Neural progenitor cell (in vitro differentiated cells): ENCODE measurements around the gene PAQR8. TPM values are rescaled to one million over a fixed set of nuclear protein-coding genes. Genes with fewer than 3 reads are reported as not detected.
"Not testable (repeated sequence)": the region's sequence is repeated elsewhere in the genome, so short reads cannot be mapped to it uniquely, and the experiment has no call there.

Source experiments
- DNase-seq: peaks from one replicate; pipeline ENCODE4 v3.0.0-alpha.2; 2016; ENCODE audit warnings: low spot score
- H2AFZ ChIP-seq: fragments of 200-600 bp; sonication (generic); replicated peaks from 2 replicates; pipeline ENCODE4 v1.6.1; 2016; ENCODE audit warnings: antibody characterized with exemption
- H3F3A ChIP-seq: fragments of 200-600 bp; sonication (generic); 2 replicates; pipeline ENCODE4 v1.6.1; 2016; ENCODE audit warnings: antibody characterized with exemption, low read depth
- H3K27ac ChIP-seq: fragments of 200-600 bp; sonication (generic); 2 replicates; pipeline ENCODE4 v1.5.1; 2016; ENCODE audit warnings: mild to moderate bottlenecking
- H3K27me3 ChIP-seq: fragments of 200-600 bp; sonication (generic); 2 replicates; pipeline ENCODE4 v1.6.1; 2016; ENCODE audit warnings: mild to moderate bottlenecking, moderate library complexity
- H3K36me3 ChIP-seq: fragments of 200-600 bp; sonication (generic); 2 replicates; pipeline ENCODE4 v1.5.1; 2016
- H3K4me1 ChIP-seq: fragments of 200-600 bp; sonication (generic); 2 replicates; pipeline ENCODE4 v1.6.1; 2016; ENCODE audit warnings: mixed run types
- H3K4me2 ChIP-seq: fragments of 200-600 bp; sonication (generic); 2 replicates; pipeline ENCODE4 v1.6.1; 2016
- H3K4me3 ChIP-seq: fragments of 200-600 bp; sonication (generic); 2 replicates; pipeline ENCODE4 v1.5.1; 2016
- H3K79me2 ChIP-seq: fragments of 200-600 bp; sonication (generic); 2 replicates; pipeline ENCODE4 v1.6.1; 2016; ENCODE audit warnings: low read depth
- H3K9ac ChIP-seq: fragments of 200-600 bp; sonication (generic); 2 replicates; pipeline ENCODE4 v1.6.1; 2016
- H3K9me3 ChIP-seq: fragments of 200-600 bp; sonication (generic); 2 replicates; pipeline ENCODE4 v1.5.1; 2016; ENCODE audit warnings: low read depth
- H4K20me1 ChIP-seq: fragments of 200-600 bp; sonication (generic); 2 replicates; pipeline ENCODE4 v1.6.1; 2016; ENCODE audit warnings: low read depth
- H3K27ac Mint-ChIP-seq: 3 replicates; pipeline ENCODE4 v1.8.0; 2021; ENCODE audit warnings: mixed read lengths
- H3K27me3 Mint-ChIP-seq: 2 replicates; pipeline ENCODE4 v1.8.0; 2022; ENCODE audit warnings: low read depth, mild to moderate bottlenecking, inconsistent platforms, moderate library complexity, mixed read lengths; ENCODE audit not compliant: insufficient read depth
- H3K36me3 Mint-ChIP-seq: 3 replicates; pipeline ENCODE4 v1.8.0; 2021; ENCODE audit warnings: mixed read lengths
- H3K4me1 Mint-ChIP-seq: 3 replicates; pipeline ENCODE4 v1.8.0; 2021; ENCODE audit warnings: mixed read lengths
- H3K4me3 Mint-ChIP-seq: 3 replicates; pipeline ENCODE4 v1.8.0; 2021; ENCODE audit warnings: mild to moderate bottlenecking, moderate library complexity, mixed read lengths
- H3K9me3 Mint-ChIP-seq: 3 replicates; pipeline ENCODE4 v1.8.0; 2020; ENCODE audit warnings: mixed read lengths
- CTCF ChIP-seq: fragments of 200-600 bp; sonication (generic); IDR thresholded peaks from 2 replicates; pipeline ENCODE4 v1.5.1; 2017; ENCODE audit warnings: antibody characterized with exemption, mild to moderate bottlenecking
- EZH2 ChIP-seq: fragments of 200-600 bp; sonication (generic); IDR thresholded peaks from 2 replicates; pipeline ENCODE4 v1.6.1; 2017; ENCODE audit warnings: antibody characterized with exemption, mild to moderate bottlenecking, moderate library complexity
- EZH2phosphoT487 ChIP-seq: fragments of 200-600 bp; sonication (generic); IDR thresholded peaks from 2 replicates; pipeline ENCODE4 v1.6.1; 2017; ENCODE audit warnings: antibody characterized with exemption
- total RNA-seq: library from RNA; depleted of rRNA; stranded (reverse); fragments of >200 nt; gene quantifications from 2 replicates; pipeline ENCODE4 v1.2.3, GENCODE V29; 2015; ENCODE audit warnings: low replicate concordance

Gene PAQR8
- total RNA-seq, 1 donor from 2014 or later: 16.9 TPM

GRCh38 chr6:52424513-52424912 lies 62.6 kb downstream of the PAQR8 start:
- no peak overlapping the region for H3K4me3 Mint-ChIP-seq
- no peak overlapping the region for H3K27ac Mint-ChIP-seq
- H3K4me3 ChIP-seq: no peak overlapping the region
- H3K9me3 ChIP-seq: no peaks in the 10 kb centered on the region
- H3K27ac ChIP-seq: no peak overlapping the region
- H3K79me2 ChIP-seq: peaks cover 15% of the 10 kb centered on the region
- peaks cover under 1% of the 10 kb centered on the region for H3K4me1 Mint-ChIP-seq
- H3K27me3 Mint-ChIP-seq: no peaks in the 10 kb centered on the region
- H3K4me2 ChIP-seq: no peak overlapping the region
- H4K20me1 ChIP-seq: no peaks in the 10 kb centered on the region
- H3K9me3 Mint-ChIP-seq: peaks cover 6% of the 10 kb centered on the region
- H3K9ac ChIP-seq: no peak overlapping the region
- peaks cover 15% of the 10 kb centered on the region for H3K36me3 Mint-ChIP-seq
- no peaks in the 10 kb centered on the region for H3K36me3 ChIP-seq
- no peak for TF ChIP-seq CTCF
- TF ChIP-seq EZH2: no peak
- no peak for TF ChIP-seq EZH2phosphoT487
- no peak for DNase-seq
- H2AFZ ChIP-seq: no peak overlapping the region
- peaks cover 7% of the 10 kb centered on the region for H3F3A ChIP-seq
- no peaks in the 10 kb centered on the region for H3K27me3 ChIP-seq
- H3K4me1 ChIP-seq: peaks cover 11% of the 10 kb centered on the region

GRCh38 chr6:52426667-52427066 lies 64.7 kb downstream of the PAQR8 start:
- H3K4me2 ChIP-seq: no peak overlapping the region
- no peak overlapping the region for H3K27ac Mint-ChIP-seq

GRCh38 chr6:52433294-52433693 lies 71.3 kb downstream of the PAQR8 start:
- peaks cover 12% of the 10 kb centered on the region for H3K9me3 Mint-ChIP-seq
- not testable (repeated sequence) for H3K4me3 ChIP-seq, H3K27me3 ChIP-seq, H3K27ac ChIP-seq, H3K79me2 ChIP-seq, H4K20me1 ChIP-seq, H3K4me3 Mint-ChIP-seq, H3K9me3 ChIP-seq, H3K4me1 Mint-ChIP-seq, H3K27ac Mint-ChIP-seq, H3K4me2 ChIP-seq, H3K27me3 Mint-ChIP-seq, H3K9ac ChIP-seq, H3K36me3 ChIP-seq, H2AFZ ChIP-seq, H3F3A ChIP-seq, DNase-seq
- peaks cover 75% of the 10 kb centered on the region for H3K36me3 Mint-ChIP-seq
- H3K4me1 ChIP-seq: peaks cover 14% of the 10 kb centered on the region

More at GRCh38 chr6:52426667-52427066, 64.7 kb downstream of the PAQR8 start:
- no peak overlapping the region for H3K9ac ChIP-seq
- no peaks in the 10 kb centered on the region for H3K36me3 ChIP-seq
- Mint-ChIP-seq H3K9me3 (peaks cover 12% of the 10 kb centered on the region), H3K36me3 (peaks cover 36% of the 10 kb centered on the region), H3K4me3 (no peak overlapping the region), H3K27me3 (no peaks in the 10 kb centered on the region), H3K4me1 (no peaks in the 10 kb centered on the region)
- no peaks in the 10 kb centered on the region for H3F3A ChIP-seq
- no peak overlapping the region for H3K4me3 ChIP-seq
- no peak overlapping the region for H2AFZ ChIP-seq
- H4K20me1 ChIP-seq: no peaks in the 10 kb centered on the region
- H3K27me3 ChIP-seq: no peaks in the 10 kb centered on the region
- TF ChIP-seq EZH2 (no peak), CTCF (no peak), EZH2phosphoT487 (no peak)
- H3K79me2 ChIP-seq: peaks cover 8% of the 10 kb centered on the region
- H3K9me3 ChIP-seq: no peaks in the 10 kb centered on the region
- no peak overlapping the region for H3K27ac ChIP-seq
- DNase-seq: no peak
- H3K4me1 ChIP-seq: peaks cover 6% of the 10 kb centered on the region

- Mint-ChIP-seq H3K36me3 (peaks cover 68% of the 10 kb centered on the region), H3K4me3 (no peak overlapping the region), H3K27ac (no peak overlapping the region), H3K4me1 (no peaks in the 10 kb centered on the region), H3K27me3 (no peaks in the 10 kb centered on the region), H3K9me3 (peaks cover 3% of the 10 kb centered on the region)
- Histone ChIP-seq H3K9me3 (no peaks in the 10 kb centered on the region), H3F3A (no peaks in the 10 kb centered on the region), H3K27ac (no peak overlapping the region), H4K20me1 (no peaks in the 10 kb centered on the region), H3K4me3 (no peak overlapping the region), H3K4me2 (no peak overlapping the region), H3K9ac (no peak overlapping the region), H3K36me3 (no peaks in the 10 kb centered on the region), H2AFZ (no peak overlapping the region), H3K27me3 (no peaks in the 10 kb centered on the region), H3K79me2 (no peaks in the 10 kb centered on the region), H3K4me1 (peaks cover 14% of the 10 kb centered on the region)
- no peak for TF ChIP-seq EZH2
- no peak for TF ChIP-seq EZH2phosphoT487
- no peak for TF ChIP-seq CTCF
- no peak for DNase-seq
Observed at GRCh38 chr6:52435345-52435744, 73.4 kb downstream of the PAQR8 start.
